Measurements from ENCODE around the gene KRTAP11-1.

KRTAP11-1 gene

DNA sequence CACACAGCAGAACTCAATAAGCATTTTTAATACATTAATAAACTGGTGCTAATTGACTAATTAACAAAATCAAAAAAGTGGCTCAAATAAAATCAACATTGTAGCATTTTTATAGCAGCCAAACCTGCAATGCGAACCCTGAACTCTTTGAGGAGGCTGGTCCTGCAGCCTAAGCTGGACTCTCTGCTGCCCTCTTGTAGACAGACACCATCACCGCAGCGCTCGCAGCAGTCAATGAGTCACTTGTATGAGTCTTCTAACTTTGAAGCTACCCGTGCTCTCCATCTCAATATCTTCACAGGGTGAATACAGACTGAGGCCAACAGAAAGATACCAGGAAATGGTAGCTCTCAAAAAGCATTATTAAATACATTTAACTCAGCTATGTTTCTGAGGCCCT, 42.1 kb downstream of the KRTAP11-1 start:
- H3K4me1 ChIP-seq: no peaks in the 10 kb centered on the region
- H3K27ac ChIP-seq: no peak overlapping the region
- no peaks in the 10 kb centered on the region for H3K9me3 ChIP-seq
- DNase-seq: no peak
- TF ChIP-seq, protein P1, sequence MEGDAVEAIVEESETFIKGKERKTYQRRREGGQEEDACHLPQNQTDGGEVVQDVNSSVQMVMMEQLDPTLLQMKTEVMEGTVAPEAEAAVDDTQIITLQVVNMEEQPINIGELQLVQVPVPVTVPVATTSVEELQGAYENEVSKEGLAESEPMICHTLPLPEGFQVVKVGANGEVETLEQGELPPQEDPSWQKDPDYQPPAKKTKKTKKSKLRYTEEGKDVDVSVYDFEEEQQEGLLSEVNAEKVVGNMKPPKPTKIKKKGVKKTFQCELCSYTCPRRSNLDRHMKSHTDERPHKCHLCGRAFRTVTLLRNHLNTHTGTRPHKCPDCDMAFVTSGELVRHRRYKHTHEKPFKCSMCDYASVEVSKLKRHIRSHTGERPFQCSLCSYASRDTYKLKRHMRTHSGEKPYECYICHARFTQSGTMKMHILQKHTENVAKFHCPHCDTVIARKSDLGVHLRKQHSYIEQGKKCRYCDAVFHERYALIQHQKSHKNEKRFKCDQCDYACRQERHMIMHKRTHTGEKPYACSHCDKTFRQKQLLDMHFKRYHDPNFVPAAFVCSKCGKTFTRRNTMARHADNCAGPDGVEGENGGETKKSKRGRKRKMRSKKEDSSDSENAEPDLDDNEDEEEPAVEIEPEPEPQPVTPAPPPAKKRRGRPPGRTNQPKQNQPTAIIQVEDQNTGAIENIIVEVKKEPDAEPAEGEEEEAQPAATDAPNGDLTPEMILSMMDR (IDR thresholded peaks at IDR 0.05): no peak
- no peaks in the 10 kb centered on the region for H3K27me3 ChIP-seq
- H3K36me3 ChIP-seq: no peaks in the 10 kb centered on the region
- H3K4me3 ChIP-seq: no peak overlapping the region
- intact Hi-C loops (cut with DNase I; ENCODE audit: low total_unique reads): no loop called here

DNA sequence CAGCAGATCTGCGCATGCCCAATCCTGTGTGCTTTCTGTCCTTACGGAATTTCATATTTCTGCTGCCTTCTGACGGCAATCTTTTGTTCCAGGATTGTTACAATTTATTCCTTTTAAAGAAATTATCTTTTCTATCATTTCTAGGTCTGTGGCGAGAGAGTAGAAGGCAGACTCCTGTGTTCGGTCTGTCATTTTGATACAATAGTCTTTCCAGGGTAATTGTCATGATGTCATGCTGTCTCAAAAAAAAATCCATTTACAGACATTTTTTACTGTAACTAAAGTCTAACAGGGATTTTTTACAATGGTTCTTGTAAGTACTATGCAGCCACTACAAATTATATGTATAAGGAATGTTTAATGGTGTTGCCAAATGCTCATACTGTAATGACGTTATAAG, 42.8 kb downstream of the KRTAP11-1 start:
- Histone ChIP-seq H3K27ac (no peak overlapping the region), H3K27me3 (no peaks in the 10 kb centered on the region), H3K36me3 (no peaks in the 10 kb centered on the region), H3K4me3 (no peak overlapping the region), H3K4me1 (no peaks in the 10 kb centered on the region), H3K9me3 (no peaks in the 10 kb centered on the region)
- DNase-seq: no peak
- TF ChIP-seq, protein P1 (IDR thresholded peaks at IDR 0.05): no peak
- intact Hi-C loops (cut with DNase I; ENCODE audit: low total_unique reads): no loop called here

DNA sequence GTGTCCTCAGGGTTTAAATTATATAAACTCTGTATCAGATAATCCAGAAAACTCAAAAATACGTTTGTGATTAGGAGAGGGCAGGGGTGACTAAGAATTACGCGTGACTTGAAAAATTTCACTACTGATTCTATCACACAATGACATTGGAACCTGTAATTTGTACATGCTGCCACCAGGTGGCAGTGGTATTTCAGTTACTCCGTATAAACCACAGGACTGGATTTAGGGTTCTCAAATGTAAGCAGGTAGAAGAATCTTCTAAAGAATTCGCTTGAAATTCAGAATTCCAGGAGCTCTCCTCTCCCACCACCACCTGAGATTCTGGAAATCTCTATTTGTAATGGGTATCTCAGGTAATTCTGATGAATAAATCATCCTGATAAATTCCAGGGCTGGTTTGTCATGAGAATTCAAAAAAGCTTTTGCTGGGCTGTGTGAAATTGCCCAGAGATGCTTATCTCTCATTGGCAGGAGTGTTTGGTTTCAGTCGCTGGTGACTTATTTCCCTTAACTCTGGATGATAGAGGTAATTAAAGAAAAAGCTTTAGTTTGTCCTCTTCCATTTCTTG, 50.1 kb downstream of the KRTAP11-1 start:
- no peaks in the 10 kb centered on the region for H3K27me3 ChIP-seq
- no peak overlapping the region for H3K4me3 ChIP-seq
- H3K36me3 ChIP-seq: no peaks in the 10 kb centered on the region
- TF ChIP-seq, protein P1 (IDR thresholded peaks at IDR 0.05): peak in 1 of 2 experiments; percentile 6
- H3K27ac ChIP-seq: no peak overlapping the region
- H3K9me3 ChIP-seq: peaks cover 0 to 10% (median 6%) of the 10 kb centered on the region in 3 donors
- H3K4me1 ChIP-seq: no peaks in the 10 kb centered on the region
- no peak for DNase-seq
- intact Hi-C loops (cut with DNase I; ENCODE audit: low total_unique reads): no loop called here
